Activated CD4-positive, alpha-beta T cell treated with anti-CD3 and anti-CD28 coated beads, Interleukin-2, amount 10 ng/mL, durations not matched to agents 24 days and 14 days (primary cell): ENCODE measurements around the gene PPP1R3A. TPM values are rescaled to one million over a fixed set of nuclear protein-coding genes. Genes with fewer than 3 reads are reported as not detected.

Source experiments
- DNase-seq: peaks from one replicate; pipeline ENCODE4 v3.0.0; 2022
- H3K27ac Mint-ChIP-seq: one replicate; pipeline ENCODE4 v1.8.0; 2022; ENCODE audit warnings: mild to moderate bottlenecking, mixed read lengths
- H3K27me3 Mint-ChIP-seq: one replicate; pipeline ENCODE4 v1.8.0; 2022; ENCODE audit warnings: mixed read lengths
- H3K36me3 Mint-ChIP-seq: one replicate; pipeline ENCODE4 v1.8.0; 2022; ENCODE audit warnings: low read depth, mild to moderate bottlenecking, mixed read lengths
- H3K4me1 Mint-ChIP-seq: one replicate; pipeline ENCODE4 v1.8.0; 2021; ENCODE audit warnings: mixed read lengths
- H3K4me3 Mint-ChIP-seq: one replicate; pipeline ENCODE4 v1.8.0; 2022; ENCODE audit warnings: mild to moderate bottlenecking, moderate library complexity, mixed read lengths
- H3K9me3 Mint-ChIP-seq: one replicate; pipeline ENCODE4 v1.8.0; 2021; ENCODE audit warnings: mixed read lengths
- intact Hi-C: fragments of 100-400 bp; cut with micrococcal nuclease; formaldehyde crosslinking; loops from one replicate; pipeline ENCODE4 v1.15.1; 2023
- total RNA-seq: library from RNA; stranded (reverse); gene quantifications from 2 replicates; pipeline ENCODE4 v1.2.3, GENCODE V29; 2022

The PPP1R3A gene
- total RNA-seq, 1 donor from 2014 or later = not detected

- intact Hi-C loops = no loop called here
- Mint-ChIP-seq H3K36me3 (no peaks in the 10 kb centered on the region), H3K27ac (no peak overlapping the region), H3K27me3 (no peaks in the 10 kb centered on the region), H3K4me1 (no peaks in the 10 kb centered on the region), H3K9me3 (no peaks in the 10 kb centered on the region), H3K4me3 (no peak overlapping the region)
- DNase-seq = no peak
Observed at GRCh38 chr7:113907617-113908016, 11.2 kb downstream of the PPP1R3A start.

- H3K4me1 Mint-ChIP-seq = no peaks in the 10 kb centered on the region
- no peak for DNase-seq
- no peak overlapping the region for H3K4me3 Mint-ChIP-seq
- no peak overlapping the region for H3K27ac Mint-ChIP-seq
- no peaks in the 10 kb centered on the region for H3K36me3 Mint-ChIP-seq
- intact Hi-C loops = no loop called here
- no peaks in the 10 kb centered on the region for H3K9me3 Mint-ChIP-seq
- no peaks in the 10 kb centered on the region for H3K27me3 Mint-ChIP-seq
Observed at GRCh38 chr7:113904521-113904920, 14.3 kb downstream of the PPP1R3A start.

GRCh38 chr7:113892818-113893217 lies 26.0 kb downstream of the PPP1R3A start:
- Mint-ChIP-seq H3K9me3 (no peaks in the 10 kb centered on the region), H3K36me3 (no peaks in the 10 kb centered on the region), H3K4me3 (no peak overlapping the region), H3K4me1 (no peaks in the 10 kb centered on the region), H3K27me3 (no peaks in the 10 kb centered on the region), H3K27ac (no peak overlapping the region)
- intact Hi-C loops = no loop called here
- DNase-seq = no peak

- Mint-ChIP-seq H3K27ac (no peak overlapping the region), H3K4me3 (no peak overlapping the region), H3K9me3 (no peaks in the 10 kb centered on the region), H3K36me3 (no peaks in the 10 kb centered on the region), H3K27me3 (no peaks in the 10 kb centered on the region), H3K4me1 (no peaks in the 10 kb centered on the region)
- intact Hi-C loops = no loop called here
- DNase-seq = no peak
Observed at GRCh38 chr7:113891828-113892227, 27.0 kb downstream of the PPP1R3A start.

- DNase-seq = no peak
- Mint-ChIP-seq H3K36me3 (no peaks in the 10 kb centered on the region), H3K27ac (no peak overlapping the region), H3K4me1 (no peaks in the 10 kb centered on the region), H3K9me3 (no peaks in the 10 kb centered on the region), H3K27me3 (no peaks in the 10 kb centered on the region), H3K4me3 (no peak overlapping the region)
- intact Hi-C loops = no loop called here
Observed at GRCh38 chr7:113891031-113891350, 27.8 kb downstream of the PPP1R3A start.

- Mint-ChIP-seq H3K4me3 (no peak overlapping the region), H3K9me3 (no peaks in the 10 kb centered on the region), H3K27ac (no peak overlapping the region), H3K4me1 (no peaks in the 10 kb centered on the region), H3K36me3 (no peaks in the 10 kb centered on the region), H3K27me3 (no peaks in the 10 kb centered on the region)
- intact Hi-C loops = no loop called here
- no peak for DNase-seq
Observed at GRCh38 chr7:113890331-113891030, 28.3 kb downstream of the PPP1R3A start.

- no peak overlapping the region for H3K4me3 Mint-ChIP-seq
Observed at GRCh38 chr7:113883096-113883495, 35.7 kb downstream of the PPP1R3A start.

GRCh38 chr7:113880559-113880958 lies 38.2 kb downstream of the PPP1R3A start:
- H3K27ac Mint-ChIP-seq = no peak overlapping the region

More at GRCh38 chr7:113883096-113883495, 35.7 kb downstream of the PPP1R3A start:
- H3K4me1 Mint-ChIP-seq = no peaks in the 10 kb centered on the region
- no peaks in the 10 kb centered on the region for H3K36me3 Mint-ChIP-seq
- intact Hi-C loops = no loop called here
- no peak overlapping the region for H3K27ac Mint-ChIP-seq
- DNase-seq = no peak
- H3K27me3 Mint-ChIP-seq = no peaks in the 10 kb centered on the region
- H3K9me3 Mint-ChIP-seq = no peaks in the 10 kb centered on the region

GRCh38 chr7:113878394-113878992 lies 40.3 kb downstream of the PPP1R3A start:
- H3K27ac Mint-ChIP-seq = no peak overlapping the region
- no peaks in the 10 kb centered on the region for H3K36me3 Mint-ChIP-seq
- no peaks in the 10 kb centered on the region for H3K9me3 Mint-ChIP-seq
- DNase-seq = no peak
- no peak overlapping the region for H3K4me3 Mint-ChIP-seq
- H3K4me1 Mint-ChIP-seq = no peaks in the 10 kb centered on the region
- H3K27me3 Mint-ChIP-seq = no peaks in the 10 kb centered on the region
- intact Hi-C loops = no loop called here

More at GRCh38 chr7:113880559-113880958, 38.2 kb downstream of the PPP1R3A start:
- Mint-ChIP-seq H3K36me3 (no peaks in the 10 kb centered on the region), H3K4me3 (no peak overlapping the region), H3K27me3 (no peaks in the 10 kb centered on the region), H3K4me1 (no peaks in the 10 kb centered on the region), H3K9me3 (no peaks in the 10 kb centered on the region)
- no peak for DNase-seq
- intact Hi-C loops = no loop called here

- Mint-ChIP-seq H3K36me3 (no peaks in the 10 kb centered on the region), H3K4me1 (no peaks in the 10 kb centered on the region), H3K27ac (no peak overlapping the region), H3K4me3 (no peak overlapping the region), H3K27me3 (no peaks in the 10 kb centered on the region), H3K9me3 (no peaks in the 10 kb centered on the region)
- no peak for DNase-seq
- intact Hi-C loops = no loop called here
Observed at GRCh38 chr7:113875224-113875623, 43.6 kb downstream of the PPP1R3A start.

GRCh38 chr7:113873554-113874151 lies 45.2 kb downstream of the PPP1R3A start:
- no peak overlapping the region for H3K27ac Mint-ChIP-seq

GRCh38 chr7:113872981-113873380 lies 45.8 kb downstream of the PPP1R3A start:
- no peaks in the 10 kb centered on the region for H3K36me3 Mint-ChIP-seq
- no peaks in the 10 kb centered on the region for H3K27me3 Mint-ChIP-seq
- no peak for DNase-seq
- H3K27ac Mint-ChIP-seq = no peak overlapping the region
- H3K4me1 Mint-ChIP-seq = no peaks in the 10 kb centered on the region
- no peaks in the 10 kb centered on the region for H3K9me3 Mint-ChIP-seq
- no peak overlapping the region for H3K4me3 Mint-ChIP-seq
- intact Hi-C loops = no loop called here

More at GRCh38 chr7:113873554-113874151, 45.2 kb downstream of the PPP1R3A start:
- DNase-seq = no peak
- Mint-ChIP-seq H3K4me3 (no peak overlapping the region), H3K36me3 (no peaks in the 10 kb centered on the region), H3K27me3 (no peaks in the 10 kb centered on the region), H3K9me3 (no peaks in the 10 kb centered on the region), H3K4me1 (no peaks in the 10 kb centered on the region)
- intact Hi-C loops = no loop called here

GRCh38 chr7:113867325-113867724 lies 51.5 kb downstream of the PPP1R3A start:
- H3K9me3 Mint-ChIP-seq = no peaks in the 10 kb centered on the region
- H3K4me3 Mint-ChIP-seq = no peak overlapping the region
- no peak for DNase-seq
- no peaks in the 10 kb centered on the region for H3K27me3 Mint-ChIP-seq
- no peaks in the 10 kb centered on the region for H3K36me3 Mint-ChIP-seq
- H3K27ac Mint-ChIP-seq = no peak overlapping the region
- intact Hi-C loops = no loop called here
- no peaks in the 10 kb centered on the region for H3K4me1 Mint-ChIP-seq

GRCh38 chr7:113856010-113856409 lies 62.8 kb downstream of the PPP1R3A start:
- intact Hi-C loops = no loop called here
- no peaks in the 10 kb centered on the region for H3K27me3 Mint-ChIP-seq
- peaks cover 9% of the 10 kb centered on the region for H3K9me3 Mint-ChIP-seq
- no peak overlapping the region for H3K27ac Mint-ChIP-seq
- DNase-seq = no peak
- no peak overlapping the region for H3K4me3 Mint-ChIP-seq
- no peaks in the 10 kb centered on the region for H3K36me3 Mint-ChIP-seq
- H3K4me1 Mint-ChIP-seq = no peaks in the 10 kb centered on the region
